GM23338 (cell line): ENCODE measurements around the gene MYRFL.

ENCODE experiments used
- CREB1 ChIP-seq: fragments of 250-450 bp; sonication (Bioruptor Pico); IDR thresholded peaks from 2 replicates; pipeline ENCODE4 v1.5.0; 2020; ENCODE audit warnings: low read depth, mild to moderate bottlenecking, moderate library complexity
- EZH2 ChIP-seq: fragments of 200-600 bp; sonication (generic); IDR thresholded peaks from one replicate; pipeline ENCODE4 v1.8.0; 2017; ENCODE audit warnings: antibody characterized with exemption, mild to moderate bottlenecking, low read depth; ENCODE audit not compliant: unreplicated experiment
- EZH2phosphoT487 ChIP-seq: fragments of 200-600 bp; sonication (generic); IDR thresholded peaks from one replicate; pipeline ENCODE4 v1.8.1; 2018; ENCODE audit warnings: antibody characterized with exemption; ENCODE audit not compliant: unreplicated experiment
- JUNB ChIP-seq: IDR thresholded peaks from one replicate; pipeline ENCODE4 v1.6.1; 2016; ENCODE audit warnings: antibody characterized with exemption; ENCODE audit not compliant: unreplicated experiment
- POLR2AphosphoS5 ChIP-seq: IDR thresholded peaks from 2 replicates; pipeline ENCODE4 v1.6.1; 2016; ENCODE audit warnings: antibody characterized with exemption, low read depth
- ZNF331 ChIP-seq: fragments of 250-450 bp; sonication (Bioruptor Pico); IDR thresholded peaks from 2 replicates; pipeline ENCODE4 v1.5.0; 2020; ENCODE audit warnings: low read depth, mild to moderate bottlenecking, moderate library complexity
- TF ChIP-seq, protein P1 (sequence below), 2 experiments: fragments of 200-600 bp in 1 of 2; sonication (generic) in 1 of 2; conservative IDR thresholded peaks; 2 replicates each; pipeline versions ENCODE4 v1.5.1 to v1.6.1; 2016 to 2017; ENCODE audit warnings: antibody characterized with exemption in 2 of 2, low read depth in 2 of 2, mild to moderate bottlenecking in 2 of 2, moderate library complexity in 1 of 2
- TF ChIP-seq, protein P2 (sequence below): IDR thresholded peaks from one replicate; pipeline ENCODE4 v1.6.1; 2018; ENCODE audit warnings: antibody characterized with exemption; ENCODE audit not compliant: unreplicated experiment

GRCh38 chr12:69913526-69913925 lies 88.5 kb downstream of the MYRFL start:
- TF ChIP-seq, protein P1, sequence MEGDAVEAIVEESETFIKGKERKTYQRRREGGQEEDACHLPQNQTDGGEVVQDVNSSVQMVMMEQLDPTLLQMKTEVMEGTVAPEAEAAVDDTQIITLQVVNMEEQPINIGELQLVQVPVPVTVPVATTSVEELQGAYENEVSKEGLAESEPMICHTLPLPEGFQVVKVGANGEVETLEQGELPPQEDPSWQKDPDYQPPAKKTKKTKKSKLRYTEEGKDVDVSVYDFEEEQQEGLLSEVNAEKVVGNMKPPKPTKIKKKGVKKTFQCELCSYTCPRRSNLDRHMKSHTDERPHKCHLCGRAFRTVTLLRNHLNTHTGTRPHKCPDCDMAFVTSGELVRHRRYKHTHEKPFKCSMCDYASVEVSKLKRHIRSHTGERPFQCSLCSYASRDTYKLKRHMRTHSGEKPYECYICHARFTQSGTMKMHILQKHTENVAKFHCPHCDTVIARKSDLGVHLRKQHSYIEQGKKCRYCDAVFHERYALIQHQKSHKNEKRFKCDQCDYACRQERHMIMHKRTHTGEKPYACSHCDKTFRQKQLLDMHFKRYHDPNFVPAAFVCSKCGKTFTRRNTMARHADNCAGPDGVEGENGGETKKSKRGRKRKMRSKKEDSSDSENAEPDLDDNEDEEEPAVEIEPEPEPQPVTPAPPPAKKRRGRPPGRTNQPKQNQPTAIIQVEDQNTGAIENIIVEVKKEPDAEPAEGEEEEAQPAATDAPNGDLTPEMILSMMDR (conservative IDR thresholded peaks at IDR 0.05; ENCODE audit: low read depth in 2 of 2) = no peak
- TF ChIP-seq POLR2AphosphoS5 (no peak), EZH2phosphoT487 (no peak), EZH2 (no peak), JUNB (no peak), ZNF331 (no peak), CREB1 (no peak)
- TF ChIP-seq, protein P2, sequence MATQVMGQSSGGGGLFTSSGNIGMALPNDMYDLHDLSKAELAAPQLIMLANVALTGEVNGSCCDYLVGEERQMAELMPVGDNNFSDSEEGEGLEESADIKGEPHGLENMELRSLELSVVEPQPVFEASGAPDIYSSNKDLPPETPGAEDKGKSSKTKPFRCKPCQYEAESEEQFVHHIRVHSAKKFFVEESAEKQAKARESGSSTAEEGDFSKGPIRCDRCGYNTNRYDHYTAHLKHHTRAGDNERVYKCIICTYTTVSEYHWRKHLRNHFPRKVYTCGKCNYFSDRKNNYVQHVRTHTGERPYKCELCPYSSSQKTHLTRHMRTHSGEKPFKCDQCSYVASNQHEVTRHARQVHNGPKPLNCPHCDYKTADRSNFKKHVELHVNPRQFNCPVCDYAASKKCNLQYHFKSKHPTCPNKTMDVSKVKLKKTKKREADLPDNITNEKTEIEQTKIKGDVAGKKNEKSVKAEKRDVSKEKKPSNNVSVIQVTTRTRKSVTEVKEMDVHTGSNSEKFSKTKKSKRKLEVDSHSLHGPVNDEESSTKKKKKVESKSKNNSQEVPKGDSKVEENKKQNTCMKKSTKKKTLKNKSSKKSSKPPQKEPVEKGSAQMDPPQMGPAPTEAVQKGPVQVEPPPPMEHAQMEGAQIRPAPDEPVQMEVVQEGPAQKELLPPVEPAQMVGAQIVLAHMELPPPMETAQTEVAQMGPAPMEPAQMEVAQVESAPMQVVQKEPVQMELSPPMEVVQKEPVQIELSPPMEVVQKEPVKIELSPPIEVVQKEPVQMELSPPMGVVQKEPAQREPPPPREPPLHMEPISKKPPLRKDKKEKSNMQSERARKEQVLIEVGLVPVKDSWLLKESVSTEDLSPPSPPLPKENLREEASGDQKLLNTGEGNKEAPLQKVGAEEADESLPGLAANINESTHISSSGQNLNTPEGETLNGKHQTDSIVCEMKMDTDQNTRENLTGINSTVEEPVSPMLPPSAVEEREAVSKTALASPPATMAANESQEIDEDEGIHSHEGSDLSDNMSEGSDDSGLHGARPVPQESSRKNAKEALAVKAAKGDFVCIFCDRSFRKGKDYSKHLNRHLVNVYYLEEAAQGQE = no peak
